22Rv1 (cell line): Measurements from ENCODE around the gene RNF32.
A peak's percentile ranks its signal among the peaks of the same experiment; 100 is the strongest.

Experiments
- H3K27ac ChIP-seq: fragments of 450-650 bp; 2 replicates; pipeline ENCODE4 v1.5.1; 2017
- ZFX ChIP-seq: fragments of 450-650 bp; IDR thresholded peaks from 2 replicates; pipeline ENCODE4 v1.6.1; 2017; ENCODE audit warnings: antibody characterized with exemption, borderline replicate concordance
- TF ChIP-seq, protein P1 (sequence below): fragments of 450-650 bp; IDR thresholded peaks from 2 replicates; pipeline ENCODE4 v1.5.1; 2017; ENCODE audit warnings: mild to moderate bottlenecking

The RNF32 gene

DNA sequence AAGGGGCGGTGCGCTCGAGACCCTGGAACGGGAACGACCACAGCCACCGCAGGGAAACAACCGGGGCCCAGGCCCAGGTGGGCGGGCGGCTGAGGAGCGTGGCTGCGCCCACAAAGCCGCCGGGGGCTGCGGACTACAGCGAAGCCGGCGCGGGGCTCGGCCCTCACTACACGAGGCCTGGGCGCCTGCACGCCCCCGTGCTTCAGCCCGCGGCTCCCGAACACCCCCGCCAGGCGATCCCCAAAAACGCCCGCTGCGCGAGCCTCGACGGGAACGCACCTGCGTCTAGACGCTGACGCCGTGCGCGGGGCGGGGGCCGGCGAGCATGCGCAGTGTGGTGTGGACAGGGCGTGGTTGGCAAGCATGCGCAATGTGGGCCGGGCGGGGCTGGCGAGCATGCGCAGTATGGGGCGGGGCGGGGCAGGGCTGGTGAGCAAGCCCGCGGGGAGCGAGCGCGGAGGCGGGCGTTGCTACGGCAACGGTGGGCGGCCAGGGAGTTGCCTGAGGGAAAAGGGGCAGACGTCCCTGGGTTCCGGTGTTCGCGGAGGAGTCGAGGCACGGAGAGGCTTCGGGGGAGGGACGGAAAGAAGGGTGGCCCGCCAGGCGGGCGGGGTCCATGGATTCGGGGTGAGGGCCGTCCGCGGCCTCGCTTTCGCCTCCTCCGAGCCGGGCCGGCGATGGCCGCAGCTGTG lies at the start of gene RNF32:
RNF32 (plus strand) TSS at position 518 of the 692 bp plus-strand sequence. CDS start 3,104 bp downstream, outside the sequence.
- H3K27ac ChIP-seq: peak within 1 kb of the TSS; percentile 51
- TF ChIP-seq ZFX: no peak
- TF ChIP-seq, protein P1, sequence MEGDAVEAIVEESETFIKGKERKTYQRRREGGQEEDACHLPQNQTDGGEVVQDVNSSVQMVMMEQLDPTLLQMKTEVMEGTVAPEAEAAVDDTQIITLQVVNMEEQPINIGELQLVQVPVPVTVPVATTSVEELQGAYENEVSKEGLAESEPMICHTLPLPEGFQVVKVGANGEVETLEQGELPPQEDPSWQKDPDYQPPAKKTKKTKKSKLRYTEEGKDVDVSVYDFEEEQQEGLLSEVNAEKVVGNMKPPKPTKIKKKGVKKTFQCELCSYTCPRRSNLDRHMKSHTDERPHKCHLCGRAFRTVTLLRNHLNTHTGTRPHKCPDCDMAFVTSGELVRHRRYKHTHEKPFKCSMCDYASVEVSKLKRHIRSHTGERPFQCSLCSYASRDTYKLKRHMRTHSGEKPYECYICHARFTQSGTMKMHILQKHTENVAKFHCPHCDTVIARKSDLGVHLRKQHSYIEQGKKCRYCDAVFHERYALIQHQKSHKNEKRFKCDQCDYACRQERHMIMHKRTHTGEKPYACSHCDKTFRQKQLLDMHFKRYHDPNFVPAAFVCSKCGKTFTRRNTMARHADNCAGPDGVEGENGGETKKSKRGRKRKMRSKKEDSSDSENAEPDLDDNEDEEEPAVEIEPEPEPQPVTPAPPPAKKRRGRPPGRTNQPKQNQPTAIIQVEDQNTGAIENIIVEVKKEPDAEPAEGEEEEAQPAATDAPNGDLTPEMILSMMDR: no peak

DNA sequence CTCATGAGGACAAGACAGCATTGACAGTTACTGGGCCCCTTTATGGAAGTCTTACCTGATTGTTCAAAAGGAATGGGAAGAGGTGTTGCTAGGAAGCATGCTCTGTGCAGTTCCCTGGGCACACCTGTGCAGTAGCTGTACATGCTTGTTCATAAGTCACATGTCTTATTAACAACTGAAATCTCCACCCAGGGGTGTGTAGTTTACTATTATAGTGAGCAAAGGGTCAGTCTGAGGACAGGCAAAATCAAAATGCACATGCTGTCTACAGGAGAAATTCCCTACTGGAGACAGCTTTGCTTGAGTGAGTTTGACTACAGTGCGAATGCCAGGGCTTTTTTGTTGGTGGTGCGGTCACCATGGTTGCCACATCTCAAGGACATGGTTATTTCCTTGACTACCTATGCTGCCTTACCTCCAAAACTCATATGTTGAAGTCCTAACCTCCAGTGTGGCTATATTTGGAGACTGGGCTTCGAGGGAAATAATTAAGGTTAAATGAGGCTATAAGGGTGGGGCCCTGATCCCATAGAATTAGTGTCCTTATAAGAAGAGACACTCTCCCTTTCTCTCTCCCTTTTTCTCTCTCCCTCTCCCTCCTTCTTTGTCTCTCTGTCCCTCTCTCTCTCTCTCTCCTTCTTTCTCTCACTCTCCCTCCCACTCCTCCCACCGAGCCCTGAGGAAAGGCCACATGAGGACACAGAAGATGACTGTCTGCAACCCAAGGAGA lies 48.3 kb upstream of the RNF32 start:
- TF ChIP-seq, protein P1: no peak
- no peak for TF ChIP-seq ZFX
- no peak overlapping the region for H3K27ac ChIP-seq

DNA sequence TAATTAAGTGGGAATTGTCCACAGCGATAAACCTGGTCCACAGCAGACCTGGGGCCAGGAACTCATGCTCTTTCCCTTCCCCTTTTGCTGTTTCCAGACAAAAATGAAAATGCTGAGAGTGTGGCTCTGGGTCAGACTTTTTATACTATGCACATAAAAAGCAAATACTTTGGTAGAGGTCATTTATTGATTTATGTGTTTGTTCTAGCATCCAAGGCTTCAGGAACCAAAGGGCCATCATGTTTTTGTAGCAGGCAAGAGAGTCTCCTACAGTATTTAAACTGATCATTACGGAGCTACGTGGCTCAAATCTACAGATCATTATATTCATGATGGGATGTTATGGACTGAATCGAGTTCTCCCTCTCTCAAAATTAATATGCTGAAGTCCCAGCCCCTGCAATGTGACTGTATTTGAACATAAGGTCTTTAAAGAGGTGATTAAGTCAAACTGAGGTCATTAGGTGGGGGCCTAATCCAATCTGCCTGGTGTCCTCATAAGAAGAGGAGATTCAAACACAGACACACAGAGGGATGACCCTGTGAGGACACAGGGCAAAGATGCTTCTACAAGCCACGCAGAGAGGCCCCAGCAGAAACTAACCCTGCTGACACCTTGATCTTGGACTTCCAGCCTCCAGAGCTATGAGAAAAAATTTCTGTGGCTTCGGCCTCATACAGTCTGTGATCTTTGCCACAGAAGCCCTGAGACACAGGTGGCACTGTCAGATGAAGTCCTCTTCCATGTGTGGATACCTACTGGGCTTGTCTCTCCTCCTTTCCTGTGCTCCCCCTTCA lies 46.1 kb upstream of the RNF32 start:
- TF ChIP-seq ZFX: no peak
- TF ChIP-seq, protein P1: no peak
- H3K27ac ChIP-seq: no peak overlapping the region

DNA sequence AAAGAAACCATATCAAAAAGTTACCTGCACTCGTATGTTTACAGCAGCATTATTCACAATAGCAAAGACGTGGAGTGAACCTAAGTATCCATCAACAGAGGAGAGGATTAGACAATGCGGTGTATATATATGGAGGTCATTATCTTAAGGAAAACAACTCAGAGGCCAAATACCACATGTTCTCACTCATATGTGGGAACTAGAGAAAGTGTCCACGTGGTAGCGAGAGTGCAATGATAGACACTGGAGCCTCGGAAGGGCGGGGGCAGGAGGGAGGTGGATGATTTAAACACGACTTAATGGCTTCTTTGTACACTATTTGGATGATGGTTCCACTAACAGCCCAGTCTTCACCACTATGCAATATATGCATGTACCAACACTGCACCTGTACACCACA lies 40.1 kb upstream of the RNF32 start:
- TF ChIP-seq ZFX: no peak
- TF ChIP-seq, protein P1: no peak
- H3K27ac ChIP-seq: no peak overlapping the region

DNA sequence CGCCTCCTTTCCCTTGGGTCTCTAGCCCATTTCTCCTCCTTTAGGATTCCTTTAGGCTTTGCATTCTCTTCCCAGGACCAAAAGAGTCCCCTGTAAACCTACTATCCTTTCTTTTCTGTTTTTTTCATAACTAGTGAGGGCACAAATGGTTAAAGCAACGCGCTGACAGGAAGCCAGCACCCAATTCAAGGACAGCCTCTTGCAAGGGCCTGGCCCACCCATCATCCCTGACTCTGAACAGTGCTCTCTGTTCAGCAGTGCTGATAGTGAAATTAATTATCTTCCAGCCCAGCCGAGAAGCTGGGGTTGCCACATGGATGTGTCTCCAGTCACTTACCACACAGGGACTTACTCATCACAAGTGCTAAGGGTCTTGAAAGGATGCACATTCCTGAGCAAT lies 38.3 kb upstream of the RNF32 start:
- H3K27ac ChIP-seq: no peak overlapping the region
- TF ChIP-seq, protein P1: no peak
- TF ChIP-seq ZFX: no peak

DNA sequence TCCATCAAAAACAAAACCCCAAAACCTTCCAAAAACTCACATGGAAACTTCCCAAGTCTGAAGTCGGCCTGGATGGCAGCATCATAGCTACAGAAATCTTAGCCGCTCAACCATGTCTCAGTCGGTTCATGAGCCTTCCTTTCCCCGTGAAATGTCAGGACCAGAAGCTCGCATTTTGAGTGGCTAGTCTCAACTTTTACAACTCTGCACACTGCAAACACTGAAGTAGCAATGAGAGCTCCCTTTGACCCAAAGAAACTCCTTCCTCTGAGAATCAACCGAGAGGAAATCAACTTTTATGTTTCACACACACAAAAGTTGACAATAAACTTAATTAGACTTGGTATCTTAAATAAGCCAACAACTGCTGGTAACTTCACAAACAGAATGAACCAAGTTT lies 37.6 kb upstream of the RNF32 start:
- TF ChIP-seq, protein P1: no peak
- no peak for TF ChIP-seq ZFX
- no peak overlapping the region for H3K27ac ChIP-seq
